GM06990 (cell line): ENCODE results near the gene PTTG1.
A peak's percentile ranks its signal among the peaks of the same experiment; 100 is the strongest.

Experiments used
- DNase-seq: peaks from one replicate; pipeline ENCODE4 v3.0.0-alpha.2; 2011; ENCODE audit not compliant: insufficient read length; ENCODE audit errors: extremely low read depth
- H3K27me3 ChIP-seq: replicated peaks from 2 replicates; pipeline ENCODE4 v1.6.0; 2011; ENCODE audit warnings: low read length; ENCODE audit not compliant: control insufficient read depth, insufficient read depth
- H3K36me3 ChIP-seq: 2 replicates; pipeline ENCODE4 v1.5.1; 2011; ENCODE audit warnings: low read length; ENCODE audit not compliant: control insufficient read depth, insufficient read depth
- H3K4me3 ChIP-seq: replicated peaks from 2 replicates; pipeline ENCODE4 v1.5.1; 2011; ENCODE audit warnings: low read depth, mild to moderate bottlenecking, control low read depth, low read length
- TF ChIP-seq, protein P1 (sequence below): IDR thresholded peaks from 2 replicates; pipeline ENCODE4 v1.5.1; 2011; ENCODE audit warnings: low read length, control low read depth, mild to moderate bottlenecking, inconsistent platforms; ENCODE audit not compliant: insufficient read depth, poor library complexity, severe bottlenecking

The PTTG1 gene

DNA sequence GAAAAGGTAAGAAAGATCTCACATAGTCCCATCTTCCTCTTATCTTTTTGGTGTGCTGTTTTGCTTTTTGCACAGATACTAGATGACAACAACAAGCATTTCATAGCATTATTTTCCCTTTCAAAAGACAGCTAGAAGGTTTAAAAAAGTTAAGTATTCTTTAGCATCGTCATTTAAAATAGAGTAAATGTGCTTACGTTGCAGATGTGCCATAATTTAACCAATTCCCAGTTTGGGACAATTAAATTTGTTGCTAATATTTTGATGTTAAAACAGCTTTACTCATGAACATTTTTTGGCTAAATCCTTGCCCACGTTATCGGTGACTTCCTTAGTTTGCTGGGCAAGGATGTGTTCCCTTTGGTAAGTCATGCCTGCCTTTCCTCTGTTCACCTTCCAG, 41.6 kb downstream of the PTTG1 start:
- no peak for DNase-seq
- Histone ChIP-seq H3K27me3 (no peaks in the 10 kb centered on the region), H3K4me3 (no peak overlapping the region), H3K36me3 (no peaks in the 10 kb centered on the region)
- TF ChIP-seq, protein P1, sequence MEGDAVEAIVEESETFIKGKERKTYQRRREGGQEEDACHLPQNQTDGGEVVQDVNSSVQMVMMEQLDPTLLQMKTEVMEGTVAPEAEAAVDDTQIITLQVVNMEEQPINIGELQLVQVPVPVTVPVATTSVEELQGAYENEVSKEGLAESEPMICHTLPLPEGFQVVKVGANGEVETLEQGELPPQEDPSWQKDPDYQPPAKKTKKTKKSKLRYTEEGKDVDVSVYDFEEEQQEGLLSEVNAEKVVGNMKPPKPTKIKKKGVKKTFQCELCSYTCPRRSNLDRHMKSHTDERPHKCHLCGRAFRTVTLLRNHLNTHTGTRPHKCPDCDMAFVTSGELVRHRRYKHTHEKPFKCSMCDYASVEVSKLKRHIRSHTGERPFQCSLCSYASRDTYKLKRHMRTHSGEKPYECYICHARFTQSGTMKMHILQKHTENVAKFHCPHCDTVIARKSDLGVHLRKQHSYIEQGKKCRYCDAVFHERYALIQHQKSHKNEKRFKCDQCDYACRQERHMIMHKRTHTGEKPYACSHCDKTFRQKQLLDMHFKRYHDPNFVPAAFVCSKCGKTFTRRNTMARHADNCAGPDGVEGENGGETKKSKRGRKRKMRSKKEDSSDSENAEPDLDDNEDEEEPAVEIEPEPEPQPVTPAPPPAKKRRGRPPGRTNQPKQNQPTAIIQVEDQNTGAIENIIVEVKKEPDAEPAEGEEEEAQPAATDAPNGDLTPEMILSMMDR = no peak

DNA sequence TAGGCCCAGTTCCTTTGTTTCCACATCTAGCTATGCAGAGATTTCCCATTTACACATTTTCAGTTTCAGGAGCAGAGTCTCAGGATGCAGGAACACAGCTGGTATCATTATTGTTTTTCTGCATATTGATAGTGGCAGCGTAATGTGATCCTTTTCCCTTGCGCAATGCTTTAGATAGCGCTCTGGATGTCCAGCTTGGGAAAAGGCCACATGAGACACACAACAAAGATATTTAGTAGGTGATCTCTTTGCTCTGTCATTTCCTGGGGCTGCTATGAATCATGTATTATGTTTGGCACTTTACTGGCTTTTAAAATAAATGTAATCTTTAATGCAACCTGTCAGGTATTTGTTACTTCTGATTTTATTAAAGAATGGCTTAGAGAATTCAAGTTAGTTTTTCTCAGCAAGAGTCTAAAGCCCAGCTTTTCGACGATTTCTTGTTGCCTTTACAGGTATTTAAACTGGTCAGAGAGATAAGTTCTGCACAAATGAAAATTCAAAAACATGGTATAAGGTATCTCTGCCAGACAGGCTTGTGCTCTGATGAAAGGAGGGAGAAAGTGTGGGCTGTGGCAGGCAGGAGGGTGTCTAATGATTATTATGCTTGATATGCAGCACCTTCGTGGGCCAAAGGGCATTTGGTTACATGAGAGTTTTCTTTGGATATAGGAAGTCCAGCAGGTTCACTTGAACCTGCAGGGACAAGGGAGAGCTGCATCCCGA, 42.2 kb downstream of the PTTG1 start:
- H3K27me3 ChIP-seq = no peaks in the 10 kb centered on the region
- TF ChIP-seq, protein P1 = no peak
- H3K4me3 ChIP-seq = no peak overlapping the region
- H3K36me3 ChIP-seq = no peaks in the 10 kb centered on the region
- DNase-seq = no peak

DNA sequence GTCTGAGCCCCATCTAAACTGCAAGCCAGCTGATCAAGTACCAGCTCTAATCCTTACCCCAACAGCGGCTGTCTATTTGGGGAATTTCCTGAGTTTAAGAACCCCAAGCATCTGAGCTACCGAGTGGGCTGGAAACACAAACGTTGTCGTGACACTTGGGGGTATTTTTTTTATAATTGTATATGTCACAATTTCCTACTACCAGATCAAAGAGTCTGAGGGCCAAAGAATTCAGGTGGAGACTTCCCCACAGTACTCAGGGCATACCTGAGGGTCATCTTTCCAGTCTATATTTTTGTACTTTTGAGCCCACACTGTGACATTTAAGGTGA, 42.8 kb downstream of the PTTG1 start:
- Histone ChIP-seq H3K4me3 (no peak overlapping the region), H3K36me3 (no peaks in the 10 kb centered on the region), H3K27me3 (no peaks in the 10 kb centered on the region)
- DNase-seq = no peak
- TF ChIP-seq, protein P1 = no peak

DNA sequence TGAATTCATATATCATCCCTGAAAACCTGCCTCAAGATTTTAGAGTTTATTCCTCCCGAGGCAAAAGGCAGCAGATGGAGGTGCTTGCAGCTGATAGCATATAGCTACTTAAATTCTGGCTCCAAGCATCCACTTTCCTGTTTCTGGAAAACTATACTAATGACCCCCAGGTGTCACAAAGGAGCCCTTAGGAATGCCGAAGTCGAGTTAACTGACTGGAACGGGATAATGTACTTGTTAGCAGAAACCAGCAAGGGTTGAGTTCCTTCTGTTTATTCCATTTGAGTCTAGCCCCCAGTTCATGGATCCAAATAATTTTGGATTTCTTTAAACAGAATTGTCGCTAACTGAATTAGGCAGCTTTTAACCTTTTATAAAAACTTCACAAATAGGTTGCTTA, 44.5 kb downstream of the PTTG1 start:
- H3K4me3 ChIP-seq = no peak overlapping the region
- H3K36me3 ChIP-seq = no peaks in the 10 kb centered on the region

DNA sequence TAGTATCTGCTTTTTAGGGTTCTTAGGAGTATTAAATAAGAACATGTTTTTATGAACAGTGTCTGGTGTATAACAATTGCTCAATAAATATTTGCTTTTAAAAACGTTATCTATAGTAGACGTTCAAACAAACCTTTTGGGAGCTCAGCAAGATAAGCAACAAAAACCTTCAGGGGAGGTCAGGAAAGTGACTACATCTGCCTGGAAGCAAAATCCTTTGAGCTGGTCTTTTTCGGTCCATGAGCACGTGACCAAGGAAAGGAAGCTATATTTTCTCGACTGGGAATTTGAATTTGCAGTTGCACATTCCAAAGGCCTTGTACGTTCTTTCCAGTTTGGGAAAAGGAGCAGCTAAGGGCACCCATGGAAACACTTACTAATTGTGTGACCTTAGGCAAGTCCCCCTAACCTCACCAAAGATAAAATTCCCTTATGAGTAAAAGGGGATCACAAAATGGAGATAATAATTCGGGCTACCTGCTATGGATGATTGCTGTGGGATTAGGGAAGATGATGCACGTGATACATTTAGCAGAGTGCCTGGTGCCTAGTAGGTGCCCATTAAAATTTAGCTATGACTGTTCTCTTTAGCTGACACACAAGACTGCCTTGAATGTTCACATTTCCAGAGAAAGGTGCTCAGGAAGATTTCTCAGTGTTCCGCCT, 45.4 kb downstream of the PTTG1 start:
- H3K27me3 ChIP-seq = no peaks in the 10 kb centered on the region
- TF ChIP-seq, protein P1 = no peak
- no peak for DNase-seq
- H3K4me3 ChIP-seq = peak overlapping the region; percentile 94
- no peaks in the 10 kb centered on the region; the same call in 1 of the 2 replicates for H3K36me3 ChIP-seq

More for the DNA sequence above, 44.5 kb downstream of the PTTG1 start:
- TF ChIP-seq, protein P1 = no peak
- H3K27me3 ChIP-seq = no peaks in the 10 kb centered on the region
- no peak for DNase-seq
